Left ventricle myocardium inferior (tissue), 1 donor: ENCODE results near the gene KLHL35. TPM values are rescaled to one million over a fixed set of nuclear protein-coding genes. Genes with fewer than 3 reads are reported as not detected.

Source experiments
- DNase-seq: peaks from one replicate; pipeline ENCODE4 v3.0.0-alpha.2; 2020
- H3K27ac ChIP-seq: fragments of 200-600 bp; replicated peaks from 2 replicates; pipeline ENCODE4 v1.8.0; 2021
- H3K27me3 ChIP-seq: fragments of 200-600 bp; 2 replicates; pipeline ENCODE4 v1.8.0; 2021; ENCODE audit warnings: low read depth
- H3K36me3 ChIP-seq: fragments of 200-600 bp; 2 replicates; pipeline ENCODE4 v1.8.0; 2021
- H3K4me1 ChIP-seq: fragments of 200-600 bp; 2 replicates; pipeline ENCODE4 v1.8.0; 2021
- H3K4me3 ChIP-seq: fragments of 200-600 bp; 2 replicates; pipeline ENCODE4 v1.8.0; 2021; ENCODE audit warnings: mild to moderate bottlenecking, moderate library complexity
- H3K9me3 ChIP-seq: fragments of 200-600 bp; replicated peaks from 2 replicates; pipeline ENCODE4 v1.8.0; 2021
- CTCF ChIP-seq: fragments of 200-600 bp; IDR thresholded peaks from 2 replicates; pipeline ENCODE4 v1.8.0; 2021; ENCODE audit warnings: antibody characterized with exemption, mild to moderate bottlenecking, borderline replicate concordance
- intact Hi-C: fragments of 100-400 bp; cut with micrococcal nuclease; formaldehyde crosslinking; loops from one replicate; pipeline ENCODE4 v1.11.0; 2022
- total RNA-seq: library from RNA; stranded (reverse); fragmentation: NEBNext Ultra II Directional; extraction: Animal tissue kit (Norgen Biotek cat#: 25700); gene quantifications from one replicate; pipeline ENCODE4 v1.2.1, GENCODE V29; 2021
- donor health status: DM: no; HTN: yes; CAD: no; lungs with severe emphysema.

KLHL35 gene
- total RNA-seq, 1 donor from 2014 or later = 0.74 TPM

GRCh38 chr11:75465701-75466531 is 32.9 kb upstream of the KLHL35 start:
- H3K27ac ChIP-seq = no peak overlapping the region
- peaks cover 29% of the 10 kb centered on the region for H3K4me1 ChIP-seq
- no peaks in the 10 kb centered on the region for H3K27me3 ChIP-seq
- no peak for DNase-seq
- H3K36me3 ChIP-seq = no peaks in the 10 kb centered on the region
- no peaks in the 10 kb centered on the region for H3K9me3 ChIP-seq
- H3K4me3 ChIP-seq = no peak overlapping the region
- intact Hi-C loops = no loop called here
- no peak for TF ChIP-seq CTCF

- H3K27me3 ChIP-seq = no peaks in the 10 kb centered on the region
- H3K9me3 ChIP-seq = no peaks in the 10 kb centered on the region
- no peak for DNase-seq
- H3K27ac ChIP-seq = no peak overlapping the region
- peaks cover 12% of the 10 kb centered on the region for H3K4me1 ChIP-seq
- intact Hi-C loops = no loop called here
- H3K36me3 ChIP-seq = no peaks in the 10 kb centered on the region
- TF ChIP-seq CTCF = no peak
- H3K4me3 ChIP-seq = no peak overlapping the region
These were observed 30.2 kb upstream of the KLHL35 start for GRCh38 chr11:75463106-75463774.

- Histone ChIP-seq H3K36me3 (no peaks in the 10 kb centered on the region), H3K9me3 (no peaks in the 10 kb centered on the region), H3K27ac (no peak overlapping the region), H3K27me3 (no peaks in the 10 kb centered on the region), H3K4me1 (peaks cover 8% of the 10 kb centered on the region), H3K4me3 (no peak overlapping the region)
- TF ChIP-seq CTCF = no peak
- no peak for DNase-seq
- intact Hi-C loops = no loop called here
These were observed 29.2 kb upstream of the KLHL35 start for GRCh38 chr11:75462117-75462653.

- no peaks in the 10 kb centered on the region for H3K9me3 ChIP-seq
- no peak for TF ChIP-seq CTCF
- H3K27ac ChIP-seq = no peak overlapping the region
- intact Hi-C loops = no loop called here
- no peaks in the 10 kb centered on the region for H3K27me3 ChIP-seq
- DNase-seq = no peak
- H3K4me3 ChIP-seq = no peak overlapping the region
- no peaks in the 10 kb centered on the region for H3K36me3 ChIP-seq
- H3K4me1 ChIP-seq = peaks cover 8% of the 10 kb centered on the region
These were observed 28.1 kb upstream of the KLHL35 start for GRCh38 chr11:75461151-75461550.

- Histone ChIP-seq H3K36me3 (no peaks in the 10 kb centered on the region), H3K27me3 (peaks cover 15% of the 10 kb centered on the region), H3K9me3 (no peaks in the 10 kb centered on the region), H3K4me3 (no peak overlapping the region), H3K4me1 (no peaks in the 10 kb centered on the region), H3K27ac (no peak overlapping the region)
- intact Hi-C loops = no loop called here
- no peak for TF ChIP-seq CTCF
- DNase-seq = no peak
These were observed 23.7 kb upstream of the KLHL35 start for GRCh38 chr11:75456596-75457183.
